ENCODE results near the gene ZNF593. TPM values are rescaled to one million over a fixed set of nuclear protein-coding genes. Genes with fewer than 3 reads are reported as not detected.
A peak's percentile ranks its signal among the peaks of the same experiment; 100 is the strongest.

ZNF593 gene
- total RNA-seq, 2 donors from 2014 or later = 14.4 to 20.5 TPM

DNA sequence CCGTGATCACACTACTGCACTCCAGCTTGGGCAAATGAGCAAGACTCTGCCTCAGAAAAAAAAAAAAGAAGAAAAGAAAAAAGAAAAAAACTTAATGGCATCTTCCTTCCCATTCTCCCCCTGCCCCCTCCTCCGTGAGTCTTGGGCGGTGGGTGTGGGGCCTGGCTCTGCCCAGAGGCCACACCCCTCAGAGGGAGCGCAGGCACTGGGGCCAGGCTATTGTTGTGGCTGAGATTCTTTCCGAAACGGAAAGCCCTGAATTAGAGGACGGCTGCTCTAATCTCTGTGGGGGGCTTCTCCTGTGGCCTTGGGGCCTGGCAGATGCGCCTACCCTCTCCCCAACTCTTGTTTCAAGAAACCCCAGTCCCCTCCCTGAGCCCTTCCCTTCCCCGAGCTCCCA, 15.0 kb upstream of the ZNF593 start:
- ATAC-seq (ENCODE audit: insufficient number of reproducible peaks, low FRiP score, low read depth) = no peak

DNA sequence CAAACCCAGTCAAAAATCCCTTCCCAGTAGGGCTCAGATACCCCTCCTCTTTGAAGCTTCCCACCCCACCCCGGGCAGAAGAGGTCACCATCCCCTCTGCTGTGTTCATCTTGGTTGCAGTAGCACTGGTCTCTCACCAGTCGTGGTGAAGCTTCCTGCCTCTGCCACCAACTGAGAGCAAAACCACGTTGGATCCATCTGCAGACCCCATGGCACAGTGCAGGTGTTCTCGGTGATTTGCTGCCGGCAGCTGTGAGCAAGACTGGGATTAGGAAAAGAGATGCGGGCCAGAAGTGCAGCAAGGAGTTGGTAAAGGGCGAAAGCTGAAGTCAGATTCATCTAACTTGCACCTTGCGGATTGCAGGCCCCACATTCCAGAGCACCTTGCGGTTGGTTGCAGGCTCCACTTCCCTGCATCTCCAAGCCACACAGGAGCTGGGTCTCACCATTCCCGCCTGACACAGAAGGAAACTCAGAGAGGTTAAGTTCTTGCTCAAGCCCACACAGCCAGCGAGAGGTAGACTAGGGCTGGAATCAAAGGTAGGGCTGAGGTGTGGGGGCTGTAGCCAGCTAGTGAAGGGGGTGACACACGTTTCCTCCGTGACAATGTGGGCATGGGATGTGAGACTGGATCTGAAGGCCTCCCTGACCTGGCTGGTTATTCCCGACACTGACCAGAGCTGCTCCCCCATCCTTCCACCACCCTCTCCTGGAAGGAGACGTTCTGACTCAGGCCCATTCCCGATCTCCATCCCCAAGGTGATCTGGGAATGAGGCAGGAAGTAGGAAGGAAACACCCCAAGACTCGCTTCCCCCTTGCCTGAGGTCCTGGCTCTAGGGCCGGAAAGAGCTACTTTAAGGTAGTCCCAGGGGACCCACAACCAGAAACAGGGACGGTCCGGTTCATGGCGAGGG, 14.1 kb upstream of the ZNF593 start:
- ATAC-seq (ENCODE audit: insufficient number of reproducible peaks, low FRiP score, low read depth) (no peak), DNase-seq (ENCODE audit: low spot score) (no peak)
- no peaks in the 10 kb centered on the region for H3K36me3 ChIP-seq
- no peaks in the 10 kb centered on the region for H3K4me1 ChIP-seq (ENCODE audit: control insufficient read depth in 1 of 2, low read depth in 2 of 2)
- no peaks in the 10 kb centered on the region for H3K9me3 ChIP-seq
- H3K4me3 ChIP-seq = no peak overlapping the region
- TF ChIP-seq, protein P1, sequence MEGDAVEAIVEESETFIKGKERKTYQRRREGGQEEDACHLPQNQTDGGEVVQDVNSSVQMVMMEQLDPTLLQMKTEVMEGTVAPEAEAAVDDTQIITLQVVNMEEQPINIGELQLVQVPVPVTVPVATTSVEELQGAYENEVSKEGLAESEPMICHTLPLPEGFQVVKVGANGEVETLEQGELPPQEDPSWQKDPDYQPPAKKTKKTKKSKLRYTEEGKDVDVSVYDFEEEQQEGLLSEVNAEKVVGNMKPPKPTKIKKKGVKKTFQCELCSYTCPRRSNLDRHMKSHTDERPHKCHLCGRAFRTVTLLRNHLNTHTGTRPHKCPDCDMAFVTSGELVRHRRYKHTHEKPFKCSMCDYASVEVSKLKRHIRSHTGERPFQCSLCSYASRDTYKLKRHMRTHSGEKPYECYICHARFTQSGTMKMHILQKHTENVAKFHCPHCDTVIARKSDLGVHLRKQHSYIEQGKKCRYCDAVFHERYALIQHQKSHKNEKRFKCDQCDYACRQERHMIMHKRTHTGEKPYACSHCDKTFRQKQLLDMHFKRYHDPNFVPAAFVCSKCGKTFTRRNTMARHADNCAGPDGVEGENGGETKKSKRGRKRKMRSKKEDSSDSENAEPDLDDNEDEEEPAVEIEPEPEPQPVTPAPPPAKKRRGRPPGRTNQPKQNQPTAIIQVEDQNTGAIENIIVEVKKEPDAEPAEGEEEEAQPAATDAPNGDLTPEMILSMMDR (IDR thresholded peaks at IDR 0.05) = no peak
- H3K27me3 ChIP-seq (replicated peaks; ENCODE audit: insufficient read depth) = no peaks in the 10 kb centered on the region
- no peak overlapping the region for H3K27ac ChIP-seq

More for the DNA sequence above, 15.0 kb upstream of the ZNF593 start:
- no peaks in the 10 kb centered on the region for H3K27me3 ChIP-seq (replicated peaks; ENCODE audit: insufficient read depth)
- H3K4me3 ChIP-seq = no peak overlapping the region
- TF ChIP-seq, protein P1 (IDR thresholded peaks at IDR 0.05) = no peak
- no peaks in the 10 kb centered on the region for H3K9me3 ChIP-seq
- DNase-seq (ENCODE audit: low spot score) = no peak
- no peaks in the 10 kb centered on the region for H3K36me3 ChIP-seq
- no peaks in the 10 kb centered on the region for H3K4me1 ChIP-seq (ENCODE audit: control insufficient read depth in 1 of 2, low read depth in 2 of 2)
- no peak overlapping the region for H3K27ac ChIP-seq

DNA sequence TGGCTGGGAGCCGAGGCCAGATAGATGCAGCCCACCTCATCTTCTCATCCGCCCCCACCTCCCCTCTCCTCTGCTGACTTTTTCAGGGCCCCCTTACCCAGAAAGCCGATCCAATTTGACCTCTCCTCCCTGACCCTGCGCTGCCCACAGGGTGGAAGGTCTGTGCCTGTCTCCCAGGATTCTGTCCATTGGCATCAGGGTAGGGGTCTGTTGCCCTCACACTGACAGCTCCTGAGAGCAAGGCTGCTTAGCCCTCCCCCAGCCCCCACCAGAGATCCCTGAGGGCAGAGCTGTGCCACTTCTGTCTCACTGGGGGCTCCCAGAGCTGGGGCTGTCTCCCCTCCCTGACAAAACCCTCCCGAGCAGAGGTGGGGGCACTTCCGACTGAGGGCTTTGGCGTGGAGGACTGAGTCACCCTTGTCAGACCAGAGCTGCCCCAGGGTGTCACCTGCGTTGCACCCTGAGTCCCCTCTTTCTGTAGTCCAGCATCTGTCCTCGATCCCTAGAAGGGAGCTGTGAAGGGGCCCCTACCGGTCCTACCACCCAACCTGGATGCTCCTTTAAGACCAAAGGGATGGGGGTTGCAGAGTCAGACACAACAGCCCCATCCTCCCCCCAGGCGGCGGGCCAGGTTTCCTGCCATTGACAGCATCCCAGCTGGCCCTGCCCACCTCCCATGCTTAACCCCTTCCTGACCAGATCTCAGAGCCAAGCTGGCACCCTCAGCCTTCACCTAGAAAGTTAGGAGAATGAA, 13.2 kb upstream of the ZNF593 start:
- H3K27ac ChIP-seq = no peak overlapping the region
- no peaks in the 10 kb centered on the region for H3K9me3 ChIP-seq
- TF ChIP-seq, protein P1 (IDR thresholded peaks at IDR 0.05) = no peak
- peak overlapping the region; percentile 18 for H3K4me3 ChIP-seq
- peaks cover 0 to 6% of the 10 kb centered on the region in 2 donors for H3K4me1 ChIP-seq (ENCODE audit: control insufficient read depth in 1 of 2, low read depth in 2 of 2)
- no peak for ATAC-seq (ENCODE audit: insufficient number of reproducible peaks, low FRiP score, low read depth)
- DNase-seq (ENCODE audit: low spot score) = no peak
- H3K27me3 ChIP-seq (replicated peaks; ENCODE audit: insufficient read depth) = no peaks in the 10 kb centered on the region
- no peaks in the 10 kb centered on the region for H3K36me3 ChIP-seq

DNA sequence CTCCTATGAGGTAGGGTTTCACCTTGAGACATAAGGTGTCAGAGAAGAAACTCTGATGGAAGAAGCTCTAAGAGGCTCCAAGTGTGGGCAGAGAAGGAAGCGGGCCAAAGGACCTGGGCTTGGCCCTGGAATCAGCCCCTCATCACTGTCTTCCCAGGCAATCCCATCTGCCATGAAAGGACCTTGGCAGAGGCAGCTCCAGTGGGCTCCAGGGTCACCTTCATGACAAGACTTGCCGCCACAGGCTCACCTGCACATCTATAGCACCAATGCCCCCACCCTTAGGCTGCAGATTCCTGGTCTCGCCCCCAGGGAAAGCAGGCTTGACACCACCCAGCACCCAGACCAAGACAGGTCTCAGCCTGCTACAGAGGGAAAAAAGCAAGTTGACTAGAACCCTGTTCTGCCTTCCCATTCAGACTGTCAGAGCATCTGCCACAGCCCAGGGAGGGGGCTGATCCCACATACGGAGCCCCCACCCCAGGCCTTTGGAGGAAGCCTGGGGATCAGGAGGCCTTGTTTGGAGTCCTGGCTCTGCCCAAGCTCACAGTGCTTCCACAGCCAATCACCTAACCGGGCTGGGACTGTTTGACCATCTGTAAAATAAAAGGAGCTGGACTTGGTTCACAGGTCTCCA, 11.3 kb upstream of the ZNF593 start:
- no peak for DNase-seq (ENCODE audit: low spot score)
- Histone ChIP-seq H3K4me3 (no peak overlapping the region), H3K4me1 (ENCODE audit: control insufficient read depth in 1 of 2, low read depth in 2 of 2) (peaks cover 0 to 8% of the 10 kb centered on the region in 2 donors), H3K36me3 (no peaks in the 10 kb centered on the region), H3K9me3 (no peaks in the 10 kb centered on the region), H3K27me3 (replicated peaks; ENCODE audit: insufficient read depth) (no peaks in the 10 kb centered on the region), H3K27ac (no peak overlapping the region)
- TF ChIP-seq, protein P1 (IDR thresholded peaks at IDR 0.05) = no peak
- ATAC-seq (ENCODE audit: insufficient number of reproducible peaks, low FRiP score, low read depth) = no peak
